GM19043 (cell line): ENCODE results near the gene MGRN1.

ENCODE experiments used
- ATAC-seq: cut with Tn5 transposase; IDR thresholded peaks from one replicate; pipeline ENCODE4 v1.9.1; 2021; ENCODE audit warnings: low read depth; ENCODE audit not compliant: unreplicated experiment

The MGRN1 gene

GRCh38 chr16:4603624-4604170 is 20.9 kb upstream of the MGRN1 start:
- no peak for ATAC-seq

GRCh38 chr16:4604401-4604800 is 20.2 kb upstream of the MGRN1 start:
- no peak for ATAC-seq

- no peak for ATAC-seq
Observed at GRCh38 chr16:4606354-4606753, 18.3 kb upstream of the MGRN1 start.

- no peak for ATAC-seq
Observed at GRCh38 chr16:4607841-4608703, 16.6 kb upstream of the MGRN1 start.

GRCh38 chr16:4608704-4608980 is 16.0 kb upstream of the MGRN1 start:
- ATAC-seq, result no peak

GRCh38 chr16:4609200-4610010 is 15.2 kb upstream of the MGRN1 start:
- no peak for ATAC-seq

- no peak for ATAC-seq
Observed at GRCh38 chr16:4610011-4611005, 14.3 kb upstream of the MGRN1 start.

GRCh38 chr16:4611337-4612021 is 13.1 kb upstream of the MGRN1 start:
- ATAC-seq, result no peak

GRCh38 chr16:4612474-4612931 is 12.1 kb upstream of the MGRN1 start:
- no peak for ATAC-seq

GRCh38 chr16:4612977-4613635 is 11.5 kb upstream of the MGRN1 start:
- no peak for ATAC-seq

- no peak for ATAC-seq
Observed at GRCh38 chr16:4613636-4614570, 10.7 kb upstream of the MGRN1 start.

GRCh38 chr16:4614571-4615383 is 9.8 kb upstream of the MGRN1 start, which contains the start of gene UBALD1:
UBALD1 (minus strand) TSS chr16:4614888; CDS start chr16:4614797, 91 bp downstream.
- peak; percentile 53 for ATAC-seq

- ATAC-seq, result no peak
Observed at GRCh38 chr16:4615384-4616046, 9.1 kb upstream of the MGRN1 start.

GRCh38 chr16:4616047-4616811 is 8.4 kb upstream of the MGRN1 start:
- ATAC-seq, result peak; percentile 80

- ATAC-seq, result no peak
Observed at GRCh38 chr16:4617880-4618279, 6.7 kb upstream of the MGRN1 start.
